Erythroblast (primary cell): Measurements from ENCODE around the gene STXBP4.

Experiments
- GATA1 ChIP-seq: IDR thresholded peaks from 2 replicates; pipeline ENCODE4 v1.6.1; 2011; ENCODE audit warnings: low read depth, mild to moderate bottlenecking, control low read depth, low read length, moderate library complexity
- POLR2A ChIP-seq: IDR thresholded peaks from 2 replicates; pipeline ENCODE4 v1.6.1; 2011; ENCODE audit warnings: mild to moderate bottlenecking, low read length

DNA sequence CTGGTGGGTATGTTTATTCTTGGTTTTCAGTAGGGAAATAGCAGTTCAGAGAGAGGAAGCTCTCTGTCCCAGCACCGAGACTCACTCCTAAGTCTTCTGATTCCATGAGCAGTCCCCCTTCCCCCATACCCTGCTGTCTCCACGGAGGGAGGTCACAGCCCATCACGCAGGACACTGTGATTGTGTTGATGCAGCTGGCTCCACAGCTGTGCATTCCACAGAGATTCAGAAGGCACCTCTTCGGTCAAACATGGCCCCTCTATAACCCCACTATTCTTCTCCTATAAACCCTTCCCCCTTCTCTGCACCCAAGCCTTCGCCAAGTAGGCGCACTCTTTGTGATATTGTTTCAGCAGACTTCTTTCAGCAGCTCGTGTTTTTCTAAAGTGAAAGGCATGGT lies 191.9 kb downstream of the STXBP4 start:
- no peak for TF ChIP-seq POLR2A
- no peak for TF ChIP-seq GATA1
